ENCODE data around the gene CAPZA2. TPM values are rescaled to one million over a fixed set of nuclear protein-coding genes. Genes with fewer than 3 reads are reported as not detected.

Gene CAPZA2
- total RNA-seq, 4 donors from 2014 or later: 45.0 to 61.2 (median 52.5) TPM

DNA sequence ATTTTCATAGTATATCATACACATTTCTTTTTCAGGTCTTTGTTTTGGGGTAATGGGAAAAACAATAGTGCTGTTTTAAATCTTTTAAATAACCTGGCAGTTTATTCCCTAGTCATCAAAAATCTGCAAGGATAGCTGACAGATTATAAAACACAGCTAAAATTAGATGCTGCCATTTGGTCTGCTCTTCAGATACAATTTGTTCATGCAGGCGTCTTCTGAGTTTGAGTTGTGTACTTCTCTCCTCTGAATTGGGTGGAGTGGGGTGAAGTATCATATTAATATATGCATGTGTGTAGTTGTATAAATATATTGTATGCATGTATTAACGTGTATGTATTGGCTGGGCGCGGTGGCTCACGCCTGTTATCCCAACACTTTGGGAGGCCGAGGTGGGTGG lies 48.0 kb downstream of the CAPZA2 start:
- intact Hi-C loops (cut with DNase I; ENCODE audit: low total_unique reads): no loop called here
- WGBS, 2 donors: 92 to 97% methylated on average over 6 of the region's 6 CpGs
- TF ChIP-seq POLR2A (IDR thresholded peaks at IDR 0.05): no peak
- TF ChIP-seq, protein P1, sequence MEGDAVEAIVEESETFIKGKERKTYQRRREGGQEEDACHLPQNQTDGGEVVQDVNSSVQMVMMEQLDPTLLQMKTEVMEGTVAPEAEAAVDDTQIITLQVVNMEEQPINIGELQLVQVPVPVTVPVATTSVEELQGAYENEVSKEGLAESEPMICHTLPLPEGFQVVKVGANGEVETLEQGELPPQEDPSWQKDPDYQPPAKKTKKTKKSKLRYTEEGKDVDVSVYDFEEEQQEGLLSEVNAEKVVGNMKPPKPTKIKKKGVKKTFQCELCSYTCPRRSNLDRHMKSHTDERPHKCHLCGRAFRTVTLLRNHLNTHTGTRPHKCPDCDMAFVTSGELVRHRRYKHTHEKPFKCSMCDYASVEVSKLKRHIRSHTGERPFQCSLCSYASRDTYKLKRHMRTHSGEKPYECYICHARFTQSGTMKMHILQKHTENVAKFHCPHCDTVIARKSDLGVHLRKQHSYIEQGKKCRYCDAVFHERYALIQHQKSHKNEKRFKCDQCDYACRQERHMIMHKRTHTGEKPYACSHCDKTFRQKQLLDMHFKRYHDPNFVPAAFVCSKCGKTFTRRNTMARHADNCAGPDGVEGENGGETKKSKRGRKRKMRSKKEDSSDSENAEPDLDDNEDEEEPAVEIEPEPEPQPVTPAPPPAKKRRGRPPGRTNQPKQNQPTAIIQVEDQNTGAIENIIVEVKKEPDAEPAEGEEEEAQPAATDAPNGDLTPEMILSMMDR (IDR thresholded peaks at IDR 0.05): no peak
- no peak overlapping the region for H3K4me3 ChIP-seq (ENCODE audit: low read depth, poor library complexity, severe bottlenecking)
- no peak for DNase-seq (ENCODE audit: low spot score in 2 of 2)

DNA sequence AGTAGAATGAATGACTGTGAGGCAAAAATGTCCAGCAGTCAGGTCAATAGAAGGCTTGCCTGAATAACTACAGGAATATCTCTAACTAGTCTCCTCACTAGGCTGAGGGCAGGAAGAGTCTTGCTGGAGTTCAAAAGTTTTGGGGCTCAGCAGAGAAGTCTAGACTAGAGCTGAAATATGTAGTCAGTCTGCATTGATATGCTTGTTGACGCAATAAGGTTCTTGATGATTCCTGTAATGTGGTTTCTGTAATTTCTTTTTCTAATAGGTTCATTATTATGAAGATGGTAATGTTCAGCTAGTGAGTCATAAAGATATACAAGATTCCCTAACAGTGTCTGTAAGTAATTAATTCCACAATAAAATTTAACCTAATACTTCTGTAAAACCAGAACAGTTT lies 49.4 kb downstream of the CAPZA2 start:
- H3K4me3 ChIP-seq (ENCODE audit: low read depth, poor library complexity, severe bottlenecking): no peak overlapping the region
- intact Hi-C loops (cut with DNase I; ENCODE audit: low total_unique reads): no loop called here
- TF ChIP-seq POLR2A (IDR thresholded peaks at IDR 0.05): no peak
- TF ChIP-seq, protein P1 (IDR thresholded peaks at IDR 0.05): no peak
- 64 to 73% methylated on average over 1 of the region's 1 CpG for WGBS, 2 donors
- no peak for DNase-seq (ENCODE audit: low spot score in 2 of 2)

DNA sequence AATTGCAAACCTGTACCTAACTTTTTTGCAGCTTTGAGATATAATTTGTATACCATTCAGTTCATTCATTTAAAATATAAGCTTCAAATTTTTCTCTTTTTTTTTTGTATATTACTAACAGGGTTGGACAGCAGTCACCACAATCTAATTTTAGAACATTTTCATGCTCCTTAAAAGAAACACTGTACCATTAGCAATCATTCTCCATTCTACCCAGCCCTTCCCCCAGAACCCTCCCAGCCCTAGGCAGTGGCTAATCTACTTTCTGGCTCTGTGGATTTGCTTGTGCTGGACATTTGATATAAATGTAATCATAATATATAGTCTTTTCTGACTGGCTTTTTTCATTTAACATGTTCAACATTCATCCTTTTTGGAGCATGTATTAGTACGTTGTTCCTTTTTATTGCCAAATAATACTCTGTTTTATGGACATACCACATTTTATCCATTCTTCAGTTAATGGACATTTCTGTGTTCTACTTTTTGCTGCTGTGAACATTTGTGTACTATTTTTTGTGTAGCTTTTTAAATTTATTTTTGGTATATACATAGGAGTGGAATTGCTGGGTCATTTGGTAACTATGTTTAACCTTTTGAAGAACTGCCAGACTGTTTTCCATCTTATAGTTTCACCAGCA lies 50.0 kb downstream of the CAPZA2 start:
- H3K4me3 ChIP-seq (ENCODE audit: low read depth, poor library complexity, severe bottlenecking): no peak overlapping the region
- 92 to 100% methylated on average over 1 of the region's 1 CpG for WGBS, 2 donors
- TF ChIP-seq POLR2A (IDR thresholded peaks at IDR 0.05): no peak
- TF ChIP-seq, protein P1 (IDR thresholded peaks at IDR 0.05): no peak
- DNase-seq (ENCODE audit: low spot score in 2 of 2): no peak
- intact Hi-C loops (cut with DNase I; ENCODE audit: low total_unique reads): no loop called here

DNA sequence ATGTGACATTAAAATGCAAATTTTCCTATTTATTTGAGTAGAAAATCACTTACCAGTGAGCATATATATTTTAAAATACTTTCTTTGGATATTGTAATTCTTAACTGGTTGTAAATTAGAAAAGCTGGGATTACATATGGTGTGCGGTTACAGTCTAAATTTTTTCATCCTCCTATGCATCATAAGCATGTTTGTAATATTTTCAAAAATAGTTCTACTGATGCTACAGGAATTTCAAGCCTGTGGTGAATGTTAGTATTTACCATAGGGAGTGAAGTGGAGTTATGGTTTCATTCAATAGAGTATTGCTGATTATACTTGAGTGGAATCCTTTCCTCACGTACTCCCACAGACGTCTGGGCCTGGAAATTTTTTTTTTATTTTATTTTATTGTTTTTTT lies 56.3 kb downstream of the CAPZA2 start:
- no peak overlapping the region for H3K4me3 ChIP-seq (ENCODE audit: low read depth, poor library complexity, severe bottlenecking)
- DNase-seq (ENCODE audit: low spot score in 2 of 2): no peak
- no peak for TF ChIP-seq POLR2A (IDR thresholded peaks at IDR 0.05)
- TF ChIP-seq, protein P1 (IDR thresholded peaks at IDR 0.05): no peak
- WGBS, 2 donors: 94 to 96% methylated on average over 3 of the region's 3 CpGs
- intact Hi-C loops (cut with DNase I; ENCODE audit: low total_unique reads): no loop called here

DNA sequence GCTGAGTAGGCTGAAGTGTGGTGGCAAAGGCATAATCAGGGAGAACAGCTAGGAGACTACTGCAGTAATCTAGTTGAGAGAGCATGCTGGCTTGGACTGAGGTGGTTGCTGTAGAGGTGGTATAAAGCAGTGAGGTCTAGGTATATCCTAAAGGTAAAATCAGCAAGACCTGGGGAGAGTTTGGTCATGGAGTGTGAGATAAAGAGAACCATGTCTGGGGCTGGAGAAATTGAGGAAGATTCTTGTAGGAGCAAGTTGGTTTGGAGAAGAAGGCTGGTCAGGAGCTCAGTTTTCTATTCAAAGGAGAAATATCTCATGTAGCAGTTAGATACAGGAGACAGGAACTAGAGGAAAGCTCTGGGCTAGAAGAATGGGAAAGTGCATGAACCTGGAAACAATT lies 58.0 kb downstream of the CAPZA2 start:
- intact Hi-C loops (cut with DNase I; ENCODE audit: low total_unique reads): no loop called here
- TF ChIP-seq POLR2A (IDR thresholded peaks at IDR 0.05): no peak
- TF ChIP-seq, protein P1 (IDR thresholded peaks at IDR 0.05): no peak
- DNase-seq (ENCODE audit: low spot score in 2 of 2): no peak

DNA sequence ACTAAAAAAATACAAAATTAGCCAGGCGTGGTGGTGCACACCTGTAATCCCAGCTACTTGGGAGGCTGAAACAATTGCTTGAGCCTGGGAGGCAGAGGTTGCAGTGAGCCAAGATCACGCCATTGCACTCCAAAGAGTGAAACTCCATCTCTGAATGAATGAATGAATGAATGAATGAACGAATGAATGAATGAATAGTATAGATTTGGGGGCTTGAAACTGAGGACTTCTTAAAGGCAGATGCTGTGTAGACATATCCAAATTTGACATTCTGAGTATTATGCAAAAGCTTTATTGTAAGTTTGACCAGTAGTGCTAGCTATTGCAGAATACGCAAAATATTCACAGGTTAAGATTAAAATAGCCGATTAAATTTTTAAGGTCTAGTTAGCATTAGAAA lies 60.2 kb downstream of the CAPZA2 start:
- intact Hi-C loops (cut with DNase I; ENCODE audit: low total_unique reads): no loop called here
- TF ChIP-seq, protein P1 (IDR thresholded peaks at IDR 0.05): no peak
- TF ChIP-seq POLR2A (IDR thresholded peaks at IDR 0.05): no peak
- DNase-seq (ENCODE audit: low spot score in 2 of 2): no peak
- 65 to 69% methylated on average over 5 of the region's 5 CpGs for WGBS, 2 donors
- no peak overlapping the region for H3K4me3 ChIP-seq (ENCODE audit: low read depth, poor library complexity, severe bottlenecking)

More for the DNA sequence above, 58.0 kb downstream of the CAPZA2 start:
- no peak overlapping the region for H3K4me3 ChIP-seq (ENCODE audit: low read depth, poor library complexity, severe bottlenecking)
